AG10803 (cell line): ENCODE measurements around the gene PCCB.

ENCODE experiments used
- DNase-seq: peaks from one replicate; pipeline ENCODE4 v3.0.0; 2010; ENCODE audit warnings: low read depth
- H3K4me3 ChIP-seq: 2 replicates; pipeline ENCODE4 v1.5.1; 2011; ENCODE audit warnings: mild to moderate bottlenecking, low read length, control low read depth
- TF ChIP-seq, protein P1 (sequence below): conservative IDR thresholded peaks from 2 replicates; pipeline ENCODE4 v1.5.1; 2011; ENCODE audit warnings: mild to moderate bottlenecking, low read length, control low read depth, inconsistent platforms

The PCCB gene

GRCh38 chr3:136236109-136236508 lies 14.0 kb upstream of the PCCB start:
- H3K4me3 ChIP-seq: no peak overlapping the region
- TF ChIP-seq, protein P1, sequence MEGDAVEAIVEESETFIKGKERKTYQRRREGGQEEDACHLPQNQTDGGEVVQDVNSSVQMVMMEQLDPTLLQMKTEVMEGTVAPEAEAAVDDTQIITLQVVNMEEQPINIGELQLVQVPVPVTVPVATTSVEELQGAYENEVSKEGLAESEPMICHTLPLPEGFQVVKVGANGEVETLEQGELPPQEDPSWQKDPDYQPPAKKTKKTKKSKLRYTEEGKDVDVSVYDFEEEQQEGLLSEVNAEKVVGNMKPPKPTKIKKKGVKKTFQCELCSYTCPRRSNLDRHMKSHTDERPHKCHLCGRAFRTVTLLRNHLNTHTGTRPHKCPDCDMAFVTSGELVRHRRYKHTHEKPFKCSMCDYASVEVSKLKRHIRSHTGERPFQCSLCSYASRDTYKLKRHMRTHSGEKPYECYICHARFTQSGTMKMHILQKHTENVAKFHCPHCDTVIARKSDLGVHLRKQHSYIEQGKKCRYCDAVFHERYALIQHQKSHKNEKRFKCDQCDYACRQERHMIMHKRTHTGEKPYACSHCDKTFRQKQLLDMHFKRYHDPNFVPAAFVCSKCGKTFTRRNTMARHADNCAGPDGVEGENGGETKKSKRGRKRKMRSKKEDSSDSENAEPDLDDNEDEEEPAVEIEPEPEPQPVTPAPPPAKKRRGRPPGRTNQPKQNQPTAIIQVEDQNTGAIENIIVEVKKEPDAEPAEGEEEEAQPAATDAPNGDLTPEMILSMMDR: no peak
- no peak for DNase-seq

- no peak for DNase-seq
- TF ChIP-seq, protein P1: no peak
Observed at GRCh38 chr3:136237103-136237502, 13.0 kb upstream of the PCCB start.

DNA sequence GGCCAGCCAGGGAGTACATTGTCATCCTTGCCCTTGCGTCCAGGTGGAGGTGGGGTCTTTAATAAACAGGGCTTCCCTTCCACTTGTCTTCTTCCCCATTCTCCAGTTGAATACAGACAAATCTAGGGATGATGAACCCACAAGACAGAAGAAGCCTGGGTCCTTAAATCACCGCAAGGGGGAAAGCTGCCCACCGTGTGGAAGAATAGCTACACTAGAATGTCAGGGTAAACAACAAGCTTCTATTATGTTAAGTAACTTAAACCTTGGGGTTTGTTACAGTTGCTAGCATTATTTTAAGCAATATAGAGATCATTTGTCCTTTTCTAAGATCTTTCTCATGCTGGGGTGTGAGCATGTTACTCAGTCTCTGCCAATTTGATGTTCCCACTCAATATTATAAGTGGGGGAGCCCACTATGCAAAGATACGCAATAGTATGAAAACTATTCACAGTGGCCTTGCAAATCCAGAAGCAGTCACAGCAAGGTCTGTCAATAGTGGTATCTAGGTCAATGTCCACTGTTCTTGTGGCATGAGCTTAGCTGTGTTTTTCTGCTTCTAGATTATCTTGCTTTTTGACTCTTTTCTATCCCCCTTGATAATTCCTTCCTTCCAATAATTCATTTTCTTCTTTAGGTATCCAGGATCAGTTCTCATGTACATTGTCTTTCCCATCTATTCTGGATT lies 12.0 kb upstream of the PCCB start:
- no peak overlapping the region for H3K4me3 ChIP-seq
- TF ChIP-seq, protein P1: no peak
- DNase-seq: no peak

More at GRCh38 chr3:136237103-136237502, 13.0 kb upstream of the PCCB start:
- H3K4me3 ChIP-seq: no peak overlapping the region

DNA sequence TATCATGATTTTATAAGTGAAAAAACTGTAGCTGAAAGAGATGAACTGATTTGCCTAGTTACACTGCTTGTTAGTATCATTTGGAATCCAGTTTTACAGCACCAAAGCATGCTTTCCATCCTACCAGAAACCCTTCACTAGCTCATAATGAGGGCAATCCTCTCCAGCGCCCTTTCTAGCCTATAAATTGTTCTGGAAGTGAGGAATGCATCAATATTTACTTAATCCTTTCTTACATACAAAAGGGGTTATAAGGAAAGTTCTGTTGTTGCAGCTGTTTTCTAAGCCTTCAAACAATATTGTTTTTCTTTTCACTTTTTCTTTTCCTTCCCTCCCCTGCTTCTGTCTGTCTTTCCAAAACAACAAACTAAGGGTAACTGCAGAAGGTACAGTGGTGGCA lies 11.0 kb upstream of the PCCB start:
- no peak overlapping the region for H3K4me3 ChIP-seq
- TF ChIP-seq, protein P1: no peak
- DNase-seq: no peak

DNA sequence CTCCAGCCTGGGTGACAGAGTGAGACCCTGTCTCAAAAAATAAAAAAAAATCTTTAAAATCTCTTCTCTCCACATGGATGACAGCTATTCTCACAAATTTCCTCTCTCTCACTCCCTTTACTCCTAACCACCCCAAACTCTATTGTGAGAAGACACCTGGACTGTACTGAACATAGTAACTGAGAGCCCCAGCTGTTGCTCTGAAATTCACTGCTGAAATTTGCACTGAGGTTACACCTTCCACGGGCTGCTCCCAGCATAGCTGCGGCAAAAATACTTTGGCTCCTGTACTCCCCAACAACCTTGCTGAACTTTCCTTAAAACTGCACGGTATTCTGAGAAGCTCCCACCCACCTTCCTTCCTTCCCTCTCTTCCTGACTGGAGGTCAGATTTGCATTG lies 4.4 kb upstream of the PCCB start:
- no peak for DNase-seq
- no peak overlapping the region for H3K4me3 ChIP-seq
- TF ChIP-seq, protein P1: no peak

DNA sequence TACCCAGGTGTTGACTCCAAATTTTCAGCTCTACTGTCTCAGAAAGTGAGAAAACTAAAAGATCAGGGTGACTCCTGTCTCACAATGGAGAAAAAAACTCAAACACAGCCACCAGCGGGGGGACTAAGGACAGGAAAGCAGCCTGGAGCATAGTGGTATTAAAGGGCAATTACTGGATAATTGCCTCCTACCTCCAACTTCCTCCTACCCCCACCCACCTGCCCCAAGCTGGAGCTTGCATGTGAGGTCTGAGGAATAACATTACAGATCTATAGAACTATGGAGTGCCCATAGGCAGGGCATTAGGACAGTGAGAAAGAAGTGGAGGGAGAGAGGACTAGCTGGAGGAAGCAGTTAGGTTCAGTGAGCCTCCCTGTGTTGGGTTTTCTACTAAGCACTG lies 2.7 kb upstream of the PCCB start:
- TF ChIP-seq, protein P1: no peak
- H3K4me3 ChIP-seq: no peak overlapping the region
- no peak for DNase-seq

DNA sequence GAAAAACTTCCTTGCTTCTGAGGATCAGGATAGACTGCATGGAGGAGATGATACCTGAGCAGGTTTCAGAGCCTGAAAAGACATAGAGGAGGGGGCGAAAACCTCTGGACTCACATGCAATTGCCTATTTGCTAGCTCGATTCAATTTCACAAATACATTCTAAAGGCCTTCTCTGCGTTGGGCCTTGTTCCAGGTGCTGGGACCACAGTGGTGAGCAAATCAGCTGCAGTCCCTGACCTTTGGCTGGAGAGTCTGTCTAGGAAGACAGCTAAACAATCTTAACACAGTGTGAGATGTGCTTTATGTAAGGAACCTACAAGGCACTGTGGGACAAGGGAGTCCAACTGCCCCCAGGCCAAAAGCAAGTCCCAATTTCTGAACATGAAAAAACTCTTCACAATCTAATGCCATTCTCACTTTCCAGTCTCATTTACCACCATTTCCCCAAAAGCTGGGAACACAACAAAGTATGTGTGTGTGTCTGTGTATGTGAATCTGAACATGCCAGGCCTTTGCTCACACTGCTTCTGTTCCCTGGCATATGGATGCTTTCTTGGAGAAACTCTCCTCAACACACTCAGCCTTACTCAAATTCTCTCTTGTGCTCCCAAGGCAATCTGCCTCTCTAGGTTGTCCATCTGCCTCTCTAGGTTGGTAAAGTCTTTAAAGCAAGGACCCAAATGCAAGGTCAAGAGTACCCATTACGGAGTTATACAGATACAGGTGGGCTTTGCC lies 2.1 kb upstream of the PCCB start:
- no peak overlapping the region for H3K4me3 ChIP-seq

More for the DNA sequence above, 2.1 kb upstream of the PCCB start:
- no peak for DNase-seq
- TF ChIP-seq, protein P1: no peak
